ENCODE measurements around the gene KDM4B.

KDM4B gene

GRCh38 chr19:5125376-5125775 lies 156.5 kb downstream of the KDM4B start:
- Histone ChIP-seq H3K4me3 (replicated peaks; ENCODE audit: insufficient read depth, low read length) (no peak overlapping the region), H3K27ac (replicated peaks) (no peak overlapping the region), H3K27me3 (ENCODE audit: insufficient read depth, poor library complexity, severe bottlenecking) (no peaks in the 10 kb centered on the region)
- DNase-seq (ENCODE audit: low read depth in 1 of 2, low spot score in 1 of 2) = no peak
- no peak for TF ChIP-seq REST (IDR thresholded peaks at IDR 0.05; ENCODE audit: insufficient replicate concordance, low read depth)
- TF ChIP-seq GABPA (IDR thresholded peaks at IDR 0.05; ENCODE audit: low read depth) = no peak
- TF ChIP-seq SPI1 (IDR thresholded peaks at IDR 0.05; ENCODE audit: borderline replicate concordance, low read depth) = no peak
- no peak for TF ChIP-seq CTCF (IDR thresholded peaks at IDR 0.05; ENCODE audit: insufficient read depth, low read length)
- no peak for TF ChIP-seq POLR2AphosphoS5 (IDR thresholded peaks at IDR 0.05; ENCODE audit: low read depth)

- Histone ChIP-seq H3K27me3 (ENCODE audit: insufficient read depth, poor library complexity, severe bottlenecking) (no peaks in the 10 kb centered on the region), H3K4me3 (replicated peaks; ENCODE audit: insufficient read depth, low read length) (no peak overlapping the region), H3K27ac (replicated peaks) (no peak overlapping the region)
- no peak for DNase-seq (ENCODE audit: low read depth in 1 of 2, low spot score in 1 of 2)
- TF ChIP-seq CTCF (IDR thresholded peaks at IDR 0.05; ENCODE audit: insufficient read depth, low read length) (no peak), GABPA (IDR thresholded peaks at IDR 0.05; ENCODE audit: low read depth) (no peak), SPI1 (IDR thresholded peaks at IDR 0.05; ENCODE audit: borderline replicate concordance, low read depth) (no peak), POLR2AphosphoS5 (IDR thresholded peaks at IDR 0.05; ENCODE audit: low read depth) (no peak), REST (IDR thresholded peaks at IDR 0.05; ENCODE audit: insufficient replicate concordance, low read depth) (no peak)
Measured at GRCh38 chr19:5125797-5126497, 157.0 kb downstream of the KDM4B start.

- no peak for TF ChIP-seq REST (IDR thresholded peaks at IDR 0.05; ENCODE audit: insufficient replicate concordance, low read depth)
- no peak for TF ChIP-seq GABPA (IDR thresholded peaks at IDR 0.05; ENCODE audit: low read depth)
- DNase-seq (ENCODE audit: low read depth in 1 of 2, low spot score in 1 of 2) = no peak
- H3K4me3 ChIP-seq (replicated peaks; ENCODE audit: insufficient read depth, low read length) = no peak overlapping the region
- H3K27ac ChIP-seq (replicated peaks) = no peak overlapping the region
- H3K27me3 ChIP-seq (ENCODE audit: insufficient read depth, poor library complexity, severe bottlenecking) = no peaks in the 10 kb centered on the region
Measured at GRCh38 chr19:5126498-5127223, 157.7 kb downstream of the KDM4B start.
